DND-41 (cell line): ENCODE results near the gene CCDC121.

ENCODE experiments used
- CTCF ChIP-seq: IDR thresholded peaks from 2 replicates; pipeline ENCODE4 v1.5.1; 2012; ENCODE audit warnings: borderline replicate concordance, low read length, moderate library complexity, mild to moderate bottlenecking; ENCODE audit not compliant: poor library complexity, severe bottlenecking; ENCODE audit errors: extremely low read depth
- EZH2 ChIP-seq: IDR thresholded peaks from 3 replicates; pipeline ENCODE4 v1.6.1; 2012; ENCODE audit warnings: borderline replicate concordance, low read depth, mild to moderate bottlenecking, moderate library complexity, low read length, inconsistent platforms; ENCODE audit not compliant: severe bottlenecking

GRCh38 chr2:27615316-27615715 is 13.5 kb downstream of the CCDC121 start:
- TF ChIP-seq CTCF (no peak), EZH2 (no peak)
